HUDEP-2 (cell line): ENCODE data around the gene LRRC51.
A peak's percentile ranks its signal among the peaks of the same experiment; 100 is the strongest.
"Not testable (repeated sequence)": the region's sequence is repeated elsewhere in the genome, so short reads cannot be mapped to it uniquely, and the experiment has no call there.

Experiments used
- DNase-seq, 76 experiments: peaks; one replicate each; lab custom pipeline; 2025; ENCODE audit not compliant: unreplicated experiment in 76 of 76; lab: John Stamatoyannopoulos, UW

The LRRC51 gene

GRCh38 chr11:72102946-72103753 is 22.5 kb downstream of the LRRC51 start, which contains the start of gene LAMTOR1:
Gene LAMTOR1, minus strand, starts transcription at chr11:72103297. Its CDS starts 73 bp downstream, at chr11:72103224.
- DNase-seq: peak in 75 of 76 experiments; percentile 71 to 99 (median 98)

GRCh38 chr11:72103754-72104167 is 23.1 kb downstream of the LRRC51 start:
- DNase-seq: no peak

GRCh38 chr11:72105888-72106287 is 25.2 kb downstream of the LRRC51 start, which contains the start of gene TOMT:
Gene TOMT, plus strand, starts transcription at chr11:72105924. Its CDS starts 28 bp downstream, at chr11:72105952.
- no peak for DNase-seq

- DNase-seq: no peak
Measured at GRCh38 chr11:72111300-72112142, 30.9 kb downstream of the LRRC51 start.

- peak in 75 of 76 experiments; percentile 83 to 99 (median 96) for DNase-seq
Measured at GRCh38 chr11:72112143-72112977, 31.7 kb downstream of the LRRC51 start, which contains the start of gene ANAPC15. Gene ANAPC15, minus strand, starts transcription at chr11:72112695. Its CDS starts 1,419 bp downstream, at chr11:72111276.

GRCh38 chr11:72112978-72113808 is 32.5 kb downstream of the LRRC51 start:
- DNase-seq: no peak

GRCh38 chr11:72114570-72114969 is 33.9 kb downstream of the LRRC51 start:
- no peak for DNase-seq

GRCh38 chr11:72116019-72116755 is 35.5 kb downstream of the LRRC51 start:
- no peak for DNase-seq

- DNase-seq: no peak
Measured at GRCh38 chr11:72119198-72119597, 38.5 kb downstream of the LRRC51 start.

GRCh38 chr11:72120930-72121329 is 40.3 kb downstream of the LRRC51 start:
- no peak for DNase-seq

- no peak for DNase-seq
Measured at GRCh38 chr11:72122607-72123006, 42.0 kb downstream of the LRRC51 start.

GRCh38 chr11:72123117-72123653 is 42.5 kb downstream of the LRRC51 start:
- DNase-seq: no peak

- DNase-seq: no peak
Measured at GRCh38 chr11:72124046-72124445, 43.4 kb downstream of the LRRC51 start.

- no peak for DNase-seq
Measured at GRCh38 chr11:72125956-72126355, 45.3 kb downstream of the LRRC51 start.

- no peak for DNase-seq
Measured at GRCh38 chr11:72127923-72128322, 47.3 kb downstream of the LRRC51 start.

- DNase-seq: no peak
Measured at GRCh38 chr11:72129381-72129780, 48.7 kb downstream of the LRRC51 start.

GRCh38 chr11:72132646-72133045 is 52.0 kb downstream of the LRRC51 start:
- no peak for DNase-seq

- DNase-seq: not testable (repeated sequence)
Measured at GRCh38 chr11:72135473-72135872, 54.8 kb downstream of the LRRC51 start, which contains the start of gene FOLR3. Gene FOLR3, plus strand, starts transcription at chr11:72135725. Its CDS starts 228 bp downstream, at chr11:72135953.
